ENCODE data around the gene PDE11A.

The PDE11A gene

DNA sequence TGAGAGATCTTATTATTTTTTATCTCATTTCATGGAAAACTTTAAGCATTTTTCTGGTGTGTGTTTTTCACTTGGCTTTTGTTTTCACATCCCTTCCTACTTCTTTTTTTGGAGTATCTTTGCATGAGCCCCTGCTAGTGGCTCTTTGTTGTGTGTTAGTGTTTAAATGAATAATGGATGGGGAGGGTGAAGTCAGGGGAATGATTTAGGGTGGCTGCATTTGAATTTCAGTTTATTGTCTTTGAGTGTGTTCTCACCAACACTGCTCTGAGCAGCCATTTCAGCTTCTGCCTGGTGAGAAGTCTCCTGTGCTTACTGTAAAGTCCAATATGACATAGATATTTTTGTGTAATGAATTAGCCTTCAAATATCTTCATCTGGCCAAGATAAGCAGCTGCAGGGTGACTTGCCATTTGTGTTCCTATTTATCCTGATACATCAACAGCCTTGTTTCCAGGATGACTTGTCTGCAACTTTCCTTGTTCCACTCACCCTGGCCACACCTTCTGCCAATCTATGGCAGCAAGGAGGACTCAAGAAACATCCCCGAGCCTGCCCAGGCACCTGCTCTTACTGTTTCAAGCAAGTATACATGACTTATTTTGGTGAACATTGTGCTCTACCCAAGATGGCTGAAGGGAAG, 182.6 kb downstream of the PDE11A start:
- no peaks in the 10 kb centered on the region for H3K9me3 ChIP-seq (ENCODE audit: control insufficient read depth, low read length)
- H3K9ac ChIP-seq, result no peak overlapping the region
- no peak overlapping the region for H2AFZ ChIP-seq
- no peaks in the 10 kb centered on the region for H3K27me3 ChIP-seq (ENCODE audit: control insufficient read depth, insufficient read depth, low read length)
- TF ChIP-seq CTCF (IDR thresholded peaks at IDR 0.05), result no peak
- H3K4me3 ChIP-seq (ENCODE audit: low read depth, low read length), result no peak overlapping the region
- H3K27ac ChIP-seq, result no peak overlapping the region
- peaks cover 28% of the 10 kb centered on the region for H3K4me1 ChIP-seq
- H3K36me3 ChIP-seq (ENCODE audit: control insufficient read depth, insufficient read depth, low read length), result no peaks in the 10 kb centered on the region
- H3K4me2 ChIP-seq (ENCODE audit: low read length), result no peak overlapping the region
- H3K79me2 ChIP-seq, result no peaks in the 10 kb centered on the region

GRCh38 chr2:177888581-177888980, 184.0 kb downstream of the PDE11A start:
- Histone ChIP-seq H3K9me3 (ENCODE audit: control insufficient read depth, low read length) (no peaks in the 10 kb centered on the region), H3K4me1 (peaks cover 23% of the 10 kb centered on the region), H3K4me2 (ENCODE audit: low read length) (peak overlapping the region; percentile 19), H3K27ac (no peak overlapping the region), H3K4me3 (ENCODE audit: low read depth, low read length) (no peak overlapping the region), H3K36me3 (ENCODE audit: control insufficient read depth, insufficient read depth, low read length) (no peaks in the 10 kb centered on the region), H3K79me2 (no peaks in the 10 kb centered on the region), H3K27me3 (ENCODE audit: control insufficient read depth, insufficient read depth, low read length) (no peaks in the 10 kb centered on the region), H2AFZ (no peak overlapping the region), H3K9ac (no peak overlapping the region)
- no peak for TF ChIP-seq CTCF (IDR thresholded peaks at IDR 0.05)

GRCh38 chr2:177887722-177888121, 184.9 kb downstream of the PDE11A start:
- no peaks in the 10 kb centered on the region for H3K36me3 ChIP-seq (ENCODE audit: control insufficient read depth, insufficient read depth, low read length)
- H3K9me3 ChIP-seq (ENCODE audit: control insufficient read depth, low read length), result no peaks in the 10 kb centered on the region
- no peak overlapping the region for H3K27ac ChIP-seq
- no peak overlapping the region for H3K4me2 ChIP-seq (ENCODE audit: low read length)
- no peak overlapping the region for H3K9ac ChIP-seq
- no peak overlapping the region for H3K4me3 ChIP-seq (ENCODE audit: low read depth, low read length)
- no peaks in the 10 kb centered on the region for H3K27me3 ChIP-seq (ENCODE audit: control insufficient read depth, insufficient read depth, low read length)
- H3K4me1 ChIP-seq, result peaks cover 27% of the 10 kb centered on the region
- no peaks in the 10 kb centered on the region for H3K79me2 ChIP-seq
- TF ChIP-seq CTCF (IDR thresholded peaks at IDR 0.05), result no peak
- no peak overlapping the region for H2AFZ ChIP-seq

DNA sequence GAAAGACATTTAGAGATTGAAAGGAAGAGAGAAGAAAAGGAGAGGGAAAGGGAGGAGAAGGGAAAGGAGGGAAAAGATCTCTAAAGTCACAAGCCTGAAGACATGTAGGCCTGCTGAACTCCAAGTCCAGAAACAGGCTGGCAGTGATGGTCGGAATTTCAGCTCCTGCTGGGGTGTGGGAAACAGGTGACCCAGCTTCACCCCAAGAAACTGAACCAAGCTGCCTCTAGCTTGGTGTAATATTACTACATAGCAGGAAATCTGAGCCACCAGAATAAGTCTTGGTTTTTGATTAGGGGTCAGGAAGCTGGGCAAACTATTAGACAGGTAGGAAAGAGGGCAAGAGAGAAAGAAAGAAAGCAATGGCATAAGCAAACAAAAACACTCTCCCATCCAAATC, 185.8 kb downstream of the PDE11A start:
- no peaks in the 10 kb centered on the region for H3K36me3 ChIP-seq (ENCODE audit: control insufficient read depth, insufficient read depth, low read length)
- H3K4me1 ChIP-seq, result peaks cover 29% of the 10 kb centered on the region

More for the DNA sequence above, 185.8 kb downstream of the PDE11A start:
- H2AFZ ChIP-seq, result no peak overlapping the region
- no peaks in the 10 kb centered on the region for H3K27me3 ChIP-seq (ENCODE audit: control insufficient read depth, insufficient read depth, low read length)
- H3K9ac ChIP-seq, result no peak overlapping the region
- H3K4me2 ChIP-seq (ENCODE audit: low read length), result no peak overlapping the region
- no peaks in the 10 kb centered on the region for H3K9me3 ChIP-seq (ENCODE audit: control insufficient read depth, low read length)
- no peak overlapping the region for H3K4me3 ChIP-seq (ENCODE audit: low read depth, low read length)
- no peak overlapping the region for H3K27ac ChIP-seq
- no peaks in the 10 kb centered on the region for H3K79me2 ChIP-seq
- no peak for TF ChIP-seq CTCF (IDR thresholded peaks at IDR 0.05)

All from parathyroid adenoma (tissue), 2 donors.